Measurements from ENCODE around the gene SLC25A26.

The SLC25A26 gene

DNA sequence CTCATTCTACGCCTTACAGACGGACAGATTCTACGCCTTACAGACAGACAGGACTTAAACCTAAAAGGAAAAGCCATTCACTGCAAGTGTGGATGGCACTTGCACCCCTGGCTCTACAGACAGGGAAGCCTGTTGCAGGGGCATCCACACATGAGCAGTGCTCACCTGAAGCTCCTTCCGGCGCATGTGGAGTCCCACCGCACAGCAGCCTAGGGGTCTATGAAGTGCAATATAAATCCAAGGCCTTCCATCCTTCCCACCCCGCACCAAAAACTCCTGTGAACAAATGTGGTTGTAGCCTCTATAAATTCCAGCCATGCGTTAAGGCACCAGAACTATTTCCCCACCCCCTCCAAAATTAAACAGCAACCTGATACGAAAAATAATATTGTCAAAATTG is 158.8 kb downstream of the SLC25A26 start:
- no peak for FAIRE-seq

GRCh38 chr3:66380200-66380932 is 159.6 kb downstream of the SLC25A26 start:
- FAIRE-seq = no peak

DNA sequence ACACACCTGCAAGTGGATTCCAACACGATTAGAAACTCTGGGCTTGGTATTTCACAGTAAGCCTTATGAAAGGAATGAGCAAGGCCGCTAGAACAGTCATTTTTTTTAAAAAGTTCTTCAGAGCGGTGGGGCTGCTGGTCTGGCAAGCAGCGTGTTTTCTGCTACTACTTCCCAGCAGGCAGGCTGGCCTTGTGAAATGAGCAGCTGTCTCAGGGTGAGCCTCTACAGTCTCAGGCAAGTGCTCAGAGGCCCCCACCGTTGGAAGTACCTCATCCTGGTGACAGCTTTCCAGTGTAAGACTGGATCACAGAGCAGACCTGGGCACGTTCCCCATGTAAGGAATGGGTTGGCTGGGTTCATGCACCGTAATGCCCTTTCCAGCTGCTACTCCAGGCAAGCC is 160.8 kb downstream of the SLC25A26 start:
- FAIRE-seq = no peak

DNA sequence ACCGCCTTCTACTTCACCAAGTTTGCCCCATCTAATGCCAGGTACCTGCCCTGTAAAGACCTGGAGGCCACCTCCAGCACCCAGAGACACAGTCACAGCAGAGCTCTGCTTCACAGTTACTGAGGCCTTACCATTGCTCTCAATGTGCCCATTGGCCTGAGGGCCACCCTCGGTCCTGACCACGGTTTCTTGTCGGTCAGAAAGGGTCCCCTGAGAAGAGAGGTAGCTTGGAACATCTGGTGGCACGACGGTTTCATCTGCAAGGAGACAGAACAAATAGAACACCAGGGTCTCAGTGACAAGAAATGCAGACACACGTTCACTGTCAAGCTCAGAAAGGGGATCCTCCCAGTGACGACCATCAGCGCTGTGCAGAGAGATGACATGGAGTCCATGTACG is 161.3 kb downstream of the SLC25A26 start:
- FAIRE-seq = no peak

DNA sequence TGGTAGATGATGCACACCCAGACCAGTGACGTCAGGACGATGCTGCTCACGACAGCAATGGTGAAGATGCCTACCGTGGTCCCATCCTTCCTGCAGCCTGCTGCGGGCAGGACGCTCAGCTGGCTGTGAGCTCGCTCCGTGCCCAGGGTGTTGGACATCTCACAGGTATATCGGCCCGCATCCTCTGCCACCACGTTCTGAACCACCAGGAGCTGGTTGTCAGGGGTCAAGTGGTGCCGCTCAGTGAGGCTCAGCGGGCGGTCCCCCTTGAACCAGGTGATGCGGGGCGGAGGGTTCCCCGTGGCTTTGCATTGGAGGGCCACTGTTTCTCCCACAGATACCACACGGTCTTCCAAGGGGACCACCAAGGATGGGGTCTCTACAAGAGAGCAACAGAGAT is 162.2 kb downstream of the SLC25A26 start:
- FAIRE-seq = no peak

DNA sequence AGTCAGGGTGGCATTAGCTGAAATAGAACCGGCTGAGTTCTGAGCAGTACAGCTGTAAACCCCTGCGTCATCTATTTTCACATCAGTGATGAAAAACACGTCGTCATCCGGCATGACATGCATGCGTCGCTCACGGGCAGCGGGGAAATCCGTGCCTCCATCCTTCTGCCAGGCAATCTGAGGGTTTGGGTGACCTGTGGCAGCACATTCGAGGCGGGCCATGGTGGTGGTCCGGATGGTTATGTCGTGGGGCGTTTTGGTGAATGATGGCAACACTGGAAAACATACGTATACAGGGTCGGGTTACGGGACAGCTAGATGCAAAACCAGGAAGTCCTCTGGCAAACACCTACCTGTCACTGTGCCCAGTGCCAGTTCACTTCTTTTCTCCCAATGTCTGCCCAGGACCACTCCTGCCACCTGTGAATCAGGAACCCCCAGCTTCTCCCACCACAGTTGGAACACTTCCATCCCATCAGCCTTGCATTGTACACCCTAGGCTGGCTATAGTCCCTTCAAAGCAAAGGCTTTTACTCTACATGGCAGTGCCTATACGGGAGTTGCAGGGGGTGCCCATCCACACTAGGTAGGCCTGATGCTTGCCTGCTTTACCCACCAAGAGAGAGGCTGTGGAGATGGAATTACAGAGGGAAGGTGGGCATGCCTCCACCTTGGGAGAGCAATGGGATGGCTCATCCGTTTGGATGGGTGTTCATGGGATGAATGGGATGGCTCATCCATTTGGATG is 163.4 kb downstream of the SLC25A26 start:
- FAIRE-seq = no peak

- FAIRE-seq = no peak
Observed at GRCh38 chr3:66385066-66385465, 164.3 kb downstream of the SLC25A26 start.

DNA sequence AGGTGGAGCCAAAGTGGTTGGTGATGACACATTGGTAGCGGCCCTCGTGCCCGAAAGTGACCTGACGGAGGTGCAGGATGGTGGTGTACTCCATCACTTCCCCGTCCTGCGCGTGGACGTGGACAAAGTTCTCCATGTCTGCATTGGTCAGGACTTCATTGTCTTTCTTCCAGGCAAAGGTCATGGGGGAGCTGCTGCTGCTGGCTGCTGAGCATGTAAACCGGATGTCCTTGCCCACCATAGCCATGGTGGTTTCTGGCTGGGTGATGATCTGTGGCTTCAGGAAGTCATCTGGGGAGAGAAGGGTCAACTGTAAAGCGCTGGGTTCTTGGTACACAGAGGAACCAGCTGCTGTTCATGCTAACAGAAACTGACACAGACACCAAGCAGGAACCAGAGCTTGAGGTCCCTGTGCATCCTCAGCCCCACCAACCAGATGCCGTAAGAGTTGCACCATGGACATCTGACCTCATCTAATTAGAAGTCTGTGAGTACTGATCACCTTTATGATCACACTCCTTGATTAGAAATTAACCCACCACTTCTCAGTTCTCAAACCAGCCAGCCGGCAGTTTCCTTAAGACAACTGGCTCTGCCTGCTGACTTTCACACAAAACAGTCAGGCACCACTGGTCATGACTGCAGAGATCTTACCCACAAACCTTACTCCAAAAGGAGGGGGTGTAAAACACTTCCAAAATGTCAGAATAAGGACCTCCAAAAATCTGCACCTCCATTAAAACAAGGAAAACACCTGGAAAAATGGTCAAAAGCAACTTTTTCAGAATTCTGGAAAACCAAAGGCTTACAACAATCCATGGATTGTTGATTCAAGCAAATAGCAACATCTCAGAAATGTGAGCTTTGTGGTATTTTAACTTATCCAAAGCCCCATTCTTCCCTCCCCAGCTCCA is 165.5 kb downstream of the SLC25A26 start:
- FAIRE-seq = no peak

DNA sequence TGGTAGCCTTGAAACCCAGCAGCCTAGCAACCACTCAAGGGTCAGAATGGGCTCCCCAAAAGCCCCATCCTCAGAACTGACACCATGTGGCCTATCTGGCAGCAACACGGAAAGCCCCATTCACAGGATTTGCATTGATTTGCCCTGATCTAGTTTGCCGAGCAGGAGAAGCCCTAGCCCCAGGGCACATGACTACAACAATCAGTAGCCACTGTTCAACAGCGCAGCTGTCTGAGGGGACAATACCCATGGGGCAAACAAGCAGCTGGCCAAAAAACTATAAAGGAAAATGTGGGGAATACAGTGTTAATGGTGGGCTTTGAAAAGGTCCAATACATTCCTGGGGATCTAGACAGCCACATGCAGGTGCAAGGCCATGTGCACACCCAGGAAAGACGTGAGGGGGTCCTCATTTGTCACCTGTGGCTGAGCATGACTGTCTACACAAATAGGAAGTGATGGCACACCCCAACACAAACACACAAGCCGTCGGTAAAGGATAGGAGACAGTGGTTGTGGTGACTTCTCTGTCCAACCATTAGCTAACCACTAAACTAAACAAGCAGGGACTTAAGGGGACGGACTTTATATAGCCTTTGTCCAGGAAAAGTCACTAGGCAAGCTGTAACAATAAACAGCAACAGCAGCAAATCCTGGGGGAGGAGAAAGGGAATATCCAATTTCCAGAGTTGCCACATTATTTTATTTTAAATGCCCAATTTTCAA is 166.3 kb downstream of the SLC25A26 start:
- no peak for FAIRE-seq

- no peak for FAIRE-seq
Observed at GRCh38 chr3:66390013-66390412, 169.2 kb downstream of the SLC25A26 start.

DNA sequence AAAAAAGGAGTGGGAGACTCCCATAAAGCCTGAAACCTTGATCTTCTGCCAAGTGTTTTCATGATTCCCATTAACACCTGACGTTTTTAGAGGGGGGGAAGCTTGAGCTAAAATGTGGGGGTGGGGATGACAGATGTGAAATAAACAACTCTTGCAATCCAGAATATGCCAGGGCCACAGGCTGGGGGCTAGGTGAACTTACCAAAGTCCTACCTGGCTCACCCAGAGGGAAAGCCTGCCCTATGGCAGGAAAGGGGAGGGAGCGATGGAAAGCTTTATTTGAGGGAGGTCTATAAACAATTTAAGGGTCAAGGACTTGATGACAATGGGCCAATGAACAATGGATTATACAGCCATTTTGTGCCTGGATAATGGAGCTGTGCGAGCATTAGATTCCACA is 171.7 kb downstream of the SLC25A26 start:
- no peak for FAIRE-seq

DNA sequence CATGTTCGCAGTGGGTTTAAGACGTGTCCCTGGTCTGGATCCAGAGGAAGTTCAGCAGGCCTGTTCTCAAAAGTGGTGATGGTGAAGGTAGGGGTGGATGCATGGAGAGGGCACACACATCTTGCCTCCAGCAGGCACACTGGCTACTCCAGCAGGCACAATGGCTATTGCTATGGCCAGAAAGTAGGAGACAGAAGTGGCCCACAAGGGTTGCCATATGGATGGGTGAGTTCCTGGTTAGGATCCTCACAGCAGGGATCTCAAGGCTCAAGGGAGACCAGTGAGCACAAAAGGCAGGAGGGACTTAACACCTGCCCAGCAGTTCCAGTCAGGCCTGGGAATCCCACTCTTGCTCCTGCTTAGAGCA is 172.1 kb downstream of the SLC25A26 start:
- no peak for FAIRE-seq

DNA sequence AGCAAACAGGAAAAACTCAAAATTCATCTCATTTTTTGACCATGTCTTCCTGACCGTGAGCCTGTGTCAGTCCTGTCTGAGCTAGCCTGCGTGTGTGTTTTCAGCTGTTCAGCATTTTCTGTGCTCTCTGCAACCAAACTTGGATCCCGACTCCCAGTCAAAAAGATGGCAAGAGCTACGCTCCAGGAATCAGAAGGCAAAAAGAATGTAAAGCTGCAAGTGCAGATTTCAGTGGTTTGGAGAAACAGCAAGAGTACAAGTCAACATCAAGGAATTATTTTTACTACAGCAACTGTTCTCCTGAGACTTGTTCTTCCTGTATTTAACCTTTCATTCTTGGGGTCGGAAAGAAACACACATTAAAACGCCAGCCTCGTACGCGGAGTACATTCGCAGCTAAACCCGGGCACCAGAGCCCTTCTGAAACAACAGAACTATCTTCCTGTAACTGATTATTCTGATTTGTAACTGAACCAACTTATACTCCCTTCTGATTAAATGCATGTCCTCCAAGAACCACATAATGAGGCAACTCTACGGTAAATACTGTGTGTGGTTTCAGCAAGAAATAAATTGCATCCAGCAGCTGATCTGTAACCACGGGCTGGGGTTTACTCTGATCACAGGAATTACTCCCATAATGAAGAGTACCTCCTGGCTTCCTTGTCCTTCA is 172.7 kb downstream of the SLC25A26 start:
- no peak for FAIRE-seq

DNA sequence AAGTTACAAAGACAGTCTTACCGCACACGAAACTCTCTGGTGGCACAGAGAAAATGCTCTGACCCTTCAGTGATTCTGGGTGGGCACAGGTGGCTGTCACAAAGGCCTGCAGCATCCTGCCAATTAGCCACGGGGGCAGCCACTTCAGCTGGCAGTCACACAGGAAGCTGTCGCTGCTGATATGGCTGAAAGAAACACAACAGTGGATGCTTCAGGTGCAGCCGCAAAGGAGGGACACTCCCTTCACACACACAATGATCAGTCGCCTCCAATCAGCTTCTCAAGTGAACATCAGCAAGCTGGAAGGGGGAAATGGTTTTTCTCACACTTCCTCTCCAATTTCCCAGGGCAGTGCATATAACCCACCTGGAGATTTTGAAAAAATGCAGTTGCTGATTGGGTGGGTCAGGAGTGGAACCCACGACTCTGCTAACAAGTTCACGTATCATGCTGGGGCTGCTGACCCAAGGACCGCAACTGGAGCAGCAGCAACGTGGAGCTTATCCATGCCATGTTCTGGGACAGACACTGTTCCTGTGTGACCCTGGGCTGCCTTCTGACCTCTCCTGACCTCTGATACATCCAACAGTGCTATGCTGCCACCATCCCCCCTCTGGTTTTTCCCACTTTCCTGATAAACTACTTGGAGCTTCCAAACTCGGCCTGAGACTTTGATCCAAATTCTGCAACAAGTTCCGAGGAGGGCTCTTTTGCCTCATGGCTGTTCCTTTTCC is 173.4 kb downstream of the SLC25A26 start:
- FAIRE-seq = no peak

GRCh38 chr3:66394753-66395249 is 174.0 kb downstream of the SLC25A26 start:
- no peak for FAIRE-seq

DNA sequence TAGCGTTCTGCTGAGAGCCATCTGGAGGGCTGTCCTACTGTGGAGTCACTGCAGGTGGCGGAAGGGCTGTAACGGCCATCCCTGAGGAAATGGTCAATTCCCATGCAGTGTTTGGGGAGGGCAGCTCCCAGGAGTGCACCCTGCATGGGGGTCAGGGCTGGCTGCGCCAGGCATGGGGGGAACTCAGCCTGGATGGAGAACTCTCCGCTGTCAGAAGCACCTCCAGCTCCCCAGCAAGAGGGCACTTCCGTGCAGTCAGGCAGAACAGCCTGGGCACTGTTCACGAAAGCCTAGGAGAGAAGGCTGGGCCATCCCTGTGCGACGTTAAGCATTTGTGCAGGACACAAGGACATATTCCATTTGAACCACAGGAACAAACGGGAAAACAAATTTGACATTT is 174.8 kb downstream of the SLC25A26 start:
- no peak for FAIRE-seq

DNA sequence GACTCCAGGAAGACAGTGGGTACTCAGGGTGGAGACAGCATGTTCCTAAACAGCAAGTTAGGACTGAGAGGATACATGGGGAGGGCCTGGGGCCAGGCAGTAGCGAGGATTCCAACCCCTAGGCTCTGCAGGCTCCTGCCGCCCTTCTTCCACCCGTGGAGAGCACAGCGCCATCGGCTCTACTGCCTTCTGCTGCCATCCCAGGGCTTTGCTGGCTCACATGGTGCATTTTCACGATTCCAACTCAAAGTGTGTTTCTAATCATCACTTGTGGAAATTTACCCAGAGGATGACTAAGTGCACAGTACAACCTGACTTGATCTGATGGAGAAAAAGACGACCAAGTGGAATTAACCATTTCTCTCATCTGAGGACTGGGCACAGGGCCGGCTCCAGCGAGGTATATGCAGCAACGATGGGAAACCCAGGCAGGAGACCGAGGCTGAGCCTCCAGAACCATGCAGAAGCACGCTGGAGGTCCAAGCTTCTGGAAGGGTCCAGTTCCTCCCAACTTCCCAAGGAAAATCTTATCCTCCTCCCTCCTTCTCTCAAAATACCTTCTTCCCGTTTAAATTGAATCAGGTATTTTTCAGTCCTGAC is 175.5 kb downstream of the SLC25A26 start:
- FAIRE-seq = no peak

DNA sequence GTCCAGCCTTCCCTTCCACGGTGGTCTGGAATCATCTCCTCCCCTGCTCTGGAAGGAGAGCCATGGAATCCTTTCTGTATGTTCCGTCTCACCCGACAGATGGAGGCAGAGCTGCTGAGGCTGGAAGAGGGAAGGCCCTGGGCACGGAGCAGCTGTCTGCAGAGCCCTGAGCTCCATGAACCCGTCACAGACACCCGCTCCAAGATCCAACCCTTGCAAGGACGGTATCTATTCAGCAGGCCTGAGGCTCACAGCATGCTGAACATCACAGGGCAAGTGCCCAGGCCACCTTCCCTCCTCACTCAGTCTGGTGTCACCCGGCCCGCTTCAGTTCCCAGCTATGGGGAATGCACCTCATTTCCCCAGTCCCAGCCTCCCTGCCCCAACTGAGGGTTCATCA is 176.1 kb downstream of the SLC25A26 start:
- FAIRE-seq = no peak

GRCh38 chr3:66397745-66398144 is 176.9 kb downstream of the SLC25A26 start:
- no peak for FAIRE-seq

- FAIRE-seq = no peak
Observed at GRCh38 chr3:66398228-66399025, 177.6 kb downstream of the SLC25A26 start.

Measured in islet of Langerhans (tissue), 1 donor.